Measurements from ENCODE around the gene NUMB.
"Not testable (repeated sequence)": the region's sequence is repeated elsewhere in the genome, so short reads cannot be mapped to it uniquely, and the experiment has no call there.

Gene NUMB

DNA sequence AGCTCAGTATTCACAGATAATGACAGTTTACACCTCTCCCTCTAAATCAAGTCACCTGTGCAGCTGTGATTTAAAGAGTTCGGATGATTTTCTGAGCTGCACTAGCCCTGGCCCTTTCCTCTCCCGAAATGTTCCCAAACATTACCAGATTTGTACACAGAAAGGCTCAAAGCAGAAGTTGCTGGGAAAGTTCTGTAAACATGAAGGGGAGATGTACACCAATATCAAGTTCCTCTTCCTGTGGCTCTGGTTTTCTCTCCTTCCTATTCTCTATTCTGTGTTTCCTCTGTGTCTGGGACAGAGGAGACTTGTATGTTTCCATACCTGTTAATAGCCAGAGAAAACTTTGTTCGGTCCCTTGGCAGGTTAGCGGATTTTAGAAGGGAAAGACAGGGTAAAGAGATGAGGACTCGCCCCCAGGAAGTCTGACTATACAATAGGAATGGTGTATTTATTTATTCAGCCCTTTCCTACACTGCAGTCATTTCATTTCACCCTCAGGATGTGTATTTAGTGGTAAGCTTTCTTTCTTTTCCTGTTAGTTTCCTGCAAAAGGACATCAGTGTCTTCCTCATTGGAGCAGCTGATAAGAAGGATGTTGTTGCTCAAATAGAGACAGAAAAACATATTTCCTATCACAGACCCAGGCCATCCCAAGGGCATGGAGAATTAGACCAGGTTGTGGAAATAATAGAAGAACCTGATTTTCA lies 7.6 kb upstream of the NUMB start:
- DNase-seq (ENCODE audit: low read depth), result no peak

DNA sequence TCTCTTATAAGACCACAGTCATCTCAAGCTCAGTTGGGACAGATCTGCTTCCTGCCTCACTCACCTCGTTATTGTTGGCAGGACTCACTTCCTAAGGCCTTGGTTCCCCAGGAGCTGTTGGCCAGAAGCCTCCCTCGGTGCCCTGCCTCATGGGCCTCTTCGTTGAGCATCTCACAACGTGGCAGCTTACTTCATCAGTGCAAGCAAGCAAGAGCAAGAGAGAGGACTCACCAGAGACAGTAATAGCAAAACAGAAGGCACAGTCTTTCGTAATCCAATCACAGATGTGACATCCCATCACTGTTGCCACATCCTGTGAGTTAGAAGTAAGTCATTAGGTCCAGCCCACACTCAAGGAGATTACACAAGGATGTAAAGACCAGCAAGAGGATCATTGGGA lies 5.1 kb upstream of the NUMB start:
- DNase-seq (ENCODE audit: low read depth), result peak; percentile 7

DNA sequence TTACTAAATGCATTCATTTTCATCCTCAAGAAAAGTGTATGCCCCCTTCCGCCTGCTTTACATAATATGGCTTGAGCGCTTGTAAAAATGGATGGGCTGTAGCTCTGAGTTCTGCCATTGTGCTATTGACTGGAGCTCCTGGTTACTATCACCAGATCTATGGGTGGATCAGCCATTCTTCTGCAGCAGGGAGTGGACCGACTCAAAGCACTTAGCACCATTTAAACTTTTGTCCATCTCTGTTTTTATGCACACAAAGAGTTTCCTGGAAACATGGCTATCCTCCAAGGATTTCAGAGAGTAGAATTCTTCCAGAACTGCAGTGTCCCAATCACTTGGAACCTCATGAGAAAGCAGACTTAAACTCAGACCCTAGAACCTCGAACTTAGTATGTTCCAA lies 4.5 kb upstream of the NUMB start:
- no peak for DNase-seq (ENCODE audit: low read depth)

DNA sequence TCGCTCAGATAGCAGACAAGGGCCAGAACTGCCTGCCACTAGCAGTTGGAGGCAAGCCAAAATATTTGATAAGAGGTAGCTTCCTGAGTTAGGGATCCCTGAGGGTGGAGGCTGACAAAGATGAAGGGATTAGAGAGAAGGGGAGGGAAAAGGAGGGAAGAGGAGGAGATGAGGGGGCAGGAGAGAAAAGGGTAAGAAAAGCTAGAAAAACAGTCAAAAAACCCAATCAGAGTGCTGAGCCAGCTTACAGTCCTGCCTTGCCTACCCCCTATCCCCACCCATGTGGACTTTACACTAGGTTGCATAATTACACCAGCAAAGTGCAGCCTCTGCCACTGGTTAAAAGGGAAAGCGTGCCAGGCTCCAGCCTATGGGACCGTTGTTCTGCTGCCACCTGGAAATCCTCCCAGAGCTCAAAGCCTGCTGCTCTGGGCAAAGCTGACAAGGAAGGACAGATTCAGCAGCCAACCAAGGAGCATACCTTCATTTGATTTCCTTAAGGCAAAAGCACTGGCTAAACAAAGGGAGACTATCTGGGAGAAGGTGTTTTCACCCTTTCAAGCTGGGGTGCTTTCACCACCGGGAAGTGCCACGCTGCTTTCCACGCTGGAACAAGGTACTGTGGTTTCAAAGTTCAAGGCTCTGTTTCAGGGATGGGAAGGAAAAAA lies 3.8 kb upstream of the NUMB start:
- DNase-seq (ENCODE audit: low read depth), result no peak

DNA sequence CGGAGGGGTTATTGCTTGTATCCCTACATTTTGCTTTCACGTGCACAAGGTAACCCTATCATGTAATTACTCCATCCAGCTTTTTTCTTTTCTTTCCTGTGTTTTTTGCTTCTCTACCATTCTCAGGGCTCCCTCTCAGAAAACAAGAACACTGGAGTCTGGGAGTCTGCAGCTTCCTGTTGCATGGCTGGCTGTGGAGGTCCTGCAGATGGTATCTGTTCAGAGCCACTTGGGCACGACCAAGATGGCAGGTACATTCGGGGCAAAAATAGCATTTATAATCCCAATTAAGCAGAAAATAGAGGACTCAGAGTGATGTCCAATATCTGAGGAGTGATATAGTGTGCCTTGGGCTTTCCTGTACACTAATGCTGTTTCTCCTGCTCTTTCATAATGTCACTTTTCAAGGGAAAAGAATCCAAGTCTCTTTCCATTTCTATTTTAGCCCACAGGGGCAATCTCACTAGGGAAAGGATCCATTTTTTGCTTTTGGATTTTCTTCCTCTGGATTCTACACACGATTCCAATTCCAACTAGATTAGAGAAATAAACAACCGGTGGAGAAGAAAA lies 3.2 kb upstream of the NUMB start:
- no peak for DNase-seq (ENCODE audit: low read depth)

DNA sequence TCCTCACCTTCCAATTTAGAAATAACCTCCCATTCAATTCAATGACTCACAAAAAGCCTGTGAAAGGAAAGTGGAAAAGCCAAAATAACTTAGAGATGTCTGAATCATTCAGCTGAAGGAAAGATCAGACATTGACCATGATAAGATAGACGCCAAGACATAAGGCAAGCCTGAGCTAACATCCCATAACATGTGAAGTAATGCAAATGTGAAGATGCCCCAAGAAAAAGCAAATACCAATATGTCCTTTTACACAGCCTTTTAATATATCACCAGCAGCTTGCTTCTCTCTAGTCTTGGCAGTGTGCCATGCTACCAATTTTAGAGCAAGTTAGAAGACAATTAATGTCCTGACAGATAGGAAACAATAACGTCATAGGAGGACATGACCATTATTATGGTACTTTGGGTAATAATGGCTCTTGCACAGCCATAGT lies 2.4 kb upstream of the NUMB start:
- no peak for DNase-seq (ENCODE audit: low read depth)

DNA sequence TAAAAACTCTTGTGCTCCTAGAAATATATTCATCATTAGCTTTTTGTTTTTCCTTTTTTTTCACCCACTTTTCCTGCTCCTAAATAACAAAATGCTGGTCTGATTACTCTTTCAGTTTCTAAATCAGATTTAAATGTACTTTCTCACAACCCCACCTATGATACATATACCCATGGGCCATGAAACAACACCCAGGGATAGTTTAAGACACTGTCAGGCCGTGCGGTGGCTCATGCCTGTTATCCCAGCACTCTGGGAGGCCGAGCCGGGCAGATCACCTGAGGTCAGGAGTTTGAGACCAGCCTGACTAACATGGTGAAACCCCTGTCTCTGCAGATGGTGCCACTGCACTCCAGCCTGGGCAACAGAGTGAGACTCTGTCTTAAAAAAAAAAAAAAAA lies 1.6 kb upstream of the NUMB start:
- DNase-seq (ENCODE audit: low read depth), result no peak

DNA sequence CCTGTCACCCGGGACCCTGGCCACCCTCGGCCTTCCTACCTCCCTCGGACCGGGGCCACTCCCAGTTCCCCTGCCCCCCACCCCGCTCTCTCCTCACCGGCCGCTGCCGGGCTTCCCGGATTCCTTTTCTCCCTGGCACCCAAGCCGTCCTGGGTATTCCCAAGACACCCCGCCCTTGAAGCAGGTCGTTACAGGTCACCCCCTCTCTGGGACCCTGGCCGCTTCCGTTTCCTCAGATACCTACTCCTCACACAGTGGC lies 493 bp downstream of the NUMB start:
- no peak for DNase-seq (ENCODE audit: low read depth)

DNA sequence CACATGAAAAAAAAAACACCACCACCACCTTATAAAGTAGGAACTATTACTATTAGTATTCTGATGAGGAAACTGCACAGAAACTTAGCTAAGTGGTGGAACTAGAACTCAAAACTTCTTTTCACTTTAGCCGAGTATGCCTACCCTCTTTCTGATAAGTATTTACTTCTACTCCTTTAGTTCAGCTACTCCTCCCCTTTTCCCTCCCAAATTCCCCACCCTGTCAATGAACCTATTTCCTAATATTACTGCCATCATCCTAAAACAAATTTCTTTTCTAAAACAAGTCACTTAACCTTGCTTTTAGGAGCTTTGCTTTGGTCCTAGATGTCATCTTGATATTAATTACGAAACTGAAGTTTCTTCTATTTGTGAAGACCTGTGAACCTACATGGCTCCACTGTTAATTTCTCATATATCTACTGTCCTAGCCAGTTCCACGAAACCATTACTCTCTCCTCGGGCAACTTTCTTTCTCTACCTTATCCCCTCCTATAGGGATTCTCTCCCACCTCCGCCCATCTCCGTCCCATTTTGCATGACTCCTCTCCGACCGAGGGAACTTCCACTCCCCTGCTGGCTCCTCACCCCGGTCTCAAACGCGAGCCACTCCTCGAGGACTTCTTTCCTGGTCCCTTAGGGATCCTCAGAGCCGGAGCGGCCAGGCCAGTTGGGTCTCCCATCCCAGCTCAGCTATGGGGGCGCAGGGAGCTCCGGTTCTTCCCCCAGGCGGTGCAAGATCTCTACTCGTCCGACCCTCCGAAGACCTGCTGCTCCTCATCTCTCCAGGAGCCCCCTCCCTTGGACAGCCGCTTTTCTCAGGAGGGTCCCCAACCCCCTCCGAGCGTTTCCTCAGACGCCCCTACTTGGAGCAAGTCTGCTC lies 1.1 kb downstream of the NUMB start:
- peak; percentile 11 for DNase-seq (ENCODE audit: low read depth)

DNA sequence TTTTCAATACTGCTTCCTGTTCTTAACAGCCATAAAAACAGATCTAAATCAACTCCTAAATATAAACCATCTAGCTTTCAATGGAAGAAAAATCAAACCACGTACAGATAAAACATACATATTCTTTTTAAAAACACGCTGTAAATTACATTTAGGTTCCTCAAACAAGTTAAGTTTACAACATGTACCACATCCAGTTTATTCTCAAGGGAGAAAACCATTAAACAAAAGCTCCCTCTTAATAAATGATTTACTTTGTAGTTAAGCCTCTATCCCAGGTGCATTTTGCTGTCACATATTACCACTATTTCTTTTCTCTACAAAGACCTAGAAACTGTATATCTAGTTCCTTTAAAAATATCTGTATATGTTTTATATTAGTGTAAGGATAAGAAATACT lies 3.1 kb downstream of the NUMB start:
- DNase-seq (ENCODE audit: low read depth), result no peak

DNA sequence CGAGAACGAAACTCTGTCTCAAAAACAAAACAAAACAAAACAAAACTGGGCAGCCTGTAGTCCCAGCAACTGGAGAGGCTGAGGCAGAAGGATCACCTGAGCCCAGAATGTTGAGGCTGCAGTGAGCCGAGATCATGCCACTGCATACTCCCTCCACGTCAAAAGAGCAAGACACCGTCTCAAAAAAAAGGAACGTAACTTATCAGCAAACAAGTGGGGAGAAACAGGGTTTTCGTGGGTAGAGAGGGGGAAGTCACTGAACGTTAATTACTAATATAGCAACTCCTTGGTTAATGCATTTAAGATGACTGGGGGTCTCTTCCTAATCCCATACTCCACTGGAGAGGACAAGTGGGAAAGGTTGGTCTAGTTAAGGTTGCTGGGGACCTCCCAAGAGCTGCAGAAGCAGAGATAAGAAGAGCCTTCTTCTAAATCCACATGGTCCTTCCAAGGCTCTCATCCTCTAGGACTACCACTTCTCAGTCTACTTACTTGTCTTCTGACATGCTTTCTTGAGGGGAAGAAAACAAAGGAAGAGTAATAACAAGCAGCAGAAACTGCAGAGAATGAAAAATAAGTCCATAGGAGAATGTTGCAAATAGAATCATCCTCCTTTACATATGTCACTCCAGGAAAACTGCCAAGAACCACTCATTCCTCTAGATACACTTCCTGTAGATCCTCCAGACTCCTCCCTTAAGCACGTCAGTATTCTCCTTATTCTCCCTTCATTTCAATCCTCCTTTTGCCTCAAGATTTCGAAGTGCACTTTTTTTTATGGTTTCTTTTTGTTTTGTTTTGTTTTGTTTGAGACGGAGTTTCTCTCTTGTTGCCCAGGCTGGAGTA lies 5.8 kb downstream of the NUMB start:
- no peak for DNase-seq (ENCODE audit: low read depth)

DNA sequence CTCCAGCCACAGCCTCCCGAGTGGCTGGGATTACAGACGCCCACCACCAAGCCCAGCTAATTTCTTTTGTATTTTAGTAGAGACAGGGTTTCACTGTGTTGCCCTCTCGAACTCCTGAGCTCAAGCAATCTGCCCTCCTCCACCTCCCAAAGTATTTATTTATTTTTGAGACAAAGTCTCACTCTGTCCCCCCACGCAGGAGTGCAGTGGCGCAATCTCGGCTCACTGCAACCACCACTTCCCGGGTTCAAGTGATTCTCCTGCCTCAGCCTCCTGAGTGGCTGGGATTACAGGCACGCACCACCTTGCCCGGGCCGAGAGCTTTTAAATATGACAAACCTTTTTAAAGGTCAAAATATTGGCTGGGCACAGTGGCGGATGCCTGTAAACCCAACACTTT lies 14.6 kb downstream of the NUMB start:
- no peak for DNase-seq (ENCODE audit: low read depth)

DNA sequence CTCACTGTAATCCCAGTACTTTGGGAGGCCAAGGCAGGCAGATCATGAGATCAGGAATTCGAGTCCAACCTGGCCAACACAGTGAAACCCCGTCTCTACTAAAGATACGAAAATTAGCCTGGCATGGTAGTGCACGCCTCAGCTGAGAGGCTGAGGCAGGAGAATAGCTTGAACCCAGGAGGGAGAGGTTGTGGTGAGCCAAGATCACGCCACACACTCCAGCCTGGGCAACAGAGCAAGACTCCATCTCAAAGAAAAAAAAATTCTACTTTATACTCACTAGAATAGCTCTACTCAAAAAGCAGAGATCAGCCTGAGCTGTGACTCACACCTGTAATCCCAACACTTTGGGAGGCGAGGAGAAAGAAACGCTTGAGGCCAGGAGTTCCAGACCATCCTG lies 17.1 kb downstream of the NUMB start:
- DNase-seq (ENCODE audit: low read depth), result no peak

DNA sequence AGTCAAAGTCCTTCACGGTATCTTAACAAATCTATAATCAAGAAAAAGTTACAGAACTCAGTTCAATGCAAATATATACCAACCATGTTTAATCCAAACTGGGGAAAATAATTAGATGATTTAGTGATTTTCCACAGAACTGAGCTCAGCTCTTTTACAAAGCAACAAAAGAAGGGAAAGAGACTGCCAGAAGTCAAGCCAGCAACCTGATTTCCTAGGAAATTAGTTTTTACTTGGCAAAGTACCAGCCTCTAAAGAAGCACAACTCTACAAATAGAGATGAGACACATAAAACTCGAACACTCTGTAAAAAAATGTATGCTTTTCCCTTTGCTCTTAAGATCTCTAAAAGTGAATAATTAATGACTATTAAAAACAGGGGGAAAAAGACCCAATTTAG lies 19.4 kb downstream of the NUMB start:
- DNase-seq (ENCODE audit: low read depth), result no peak

DNA sequence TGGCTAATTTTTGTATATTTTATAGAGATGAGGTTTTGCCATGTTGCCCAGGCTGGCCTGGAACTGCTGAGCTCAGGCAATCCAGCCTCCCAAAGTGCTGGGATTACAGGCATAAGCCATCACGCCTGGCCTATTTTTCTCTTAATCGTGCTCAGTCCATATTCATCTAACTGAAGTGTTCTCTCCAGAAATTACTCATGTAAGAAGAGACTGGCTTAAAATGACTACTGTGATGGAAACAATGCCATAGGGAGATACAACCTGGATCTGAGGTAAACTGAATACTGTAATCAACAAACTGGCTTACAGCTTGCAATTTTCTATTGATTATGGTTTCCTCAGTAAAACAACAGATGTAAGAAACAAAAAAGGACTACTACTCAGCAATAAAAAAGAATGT lies 21.1 kb downstream of the NUMB start:
- no peak for DNase-seq (ENCODE audit: low read depth)

DNA sequence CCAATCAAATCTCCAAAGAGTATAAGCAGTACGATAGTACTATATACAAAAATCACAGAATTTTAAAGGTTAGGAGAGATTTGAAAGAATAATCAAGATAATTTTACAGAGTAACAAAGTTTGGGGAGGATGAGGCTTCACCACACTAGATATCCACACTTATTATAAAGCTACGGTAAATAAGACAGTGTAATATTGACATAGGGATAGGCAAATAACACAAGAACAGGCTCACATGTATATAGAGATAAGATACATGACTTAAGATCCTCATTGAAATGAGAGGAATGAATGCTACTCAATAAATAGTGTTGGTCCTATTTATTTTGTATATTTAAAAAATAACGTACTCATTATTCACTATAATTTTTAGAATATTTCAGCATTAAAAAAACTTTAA lies 26.2 kb downstream of the NUMB start:
- DNase-seq (ENCODE audit: low read depth), result no peak

DNA sequence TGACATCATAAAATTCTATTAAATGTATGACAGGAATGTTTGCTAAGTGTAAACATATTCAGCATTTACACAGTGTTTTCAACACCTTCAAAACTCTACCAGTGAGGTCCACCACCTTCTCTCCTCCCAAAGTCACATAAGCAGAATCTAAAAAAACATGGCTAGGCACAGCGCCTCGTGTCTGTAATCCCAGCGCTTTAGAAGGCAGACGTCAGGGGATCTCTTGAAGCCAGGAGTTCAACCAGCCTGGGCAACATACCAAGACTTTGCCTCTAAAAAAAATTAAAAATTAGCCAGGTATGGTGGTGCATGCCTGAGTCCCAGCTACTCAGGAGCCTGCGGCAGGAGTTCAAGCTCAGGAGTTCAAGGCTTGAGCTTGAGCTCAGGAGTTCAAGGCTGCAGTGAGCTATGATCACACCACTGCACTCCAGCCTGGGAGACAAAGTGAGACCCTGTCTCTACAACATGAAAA lies 30.0 kb downstream of the NUMB start:
- DNase-seq (ENCODE audit: low read depth), result no peak

DNA sequence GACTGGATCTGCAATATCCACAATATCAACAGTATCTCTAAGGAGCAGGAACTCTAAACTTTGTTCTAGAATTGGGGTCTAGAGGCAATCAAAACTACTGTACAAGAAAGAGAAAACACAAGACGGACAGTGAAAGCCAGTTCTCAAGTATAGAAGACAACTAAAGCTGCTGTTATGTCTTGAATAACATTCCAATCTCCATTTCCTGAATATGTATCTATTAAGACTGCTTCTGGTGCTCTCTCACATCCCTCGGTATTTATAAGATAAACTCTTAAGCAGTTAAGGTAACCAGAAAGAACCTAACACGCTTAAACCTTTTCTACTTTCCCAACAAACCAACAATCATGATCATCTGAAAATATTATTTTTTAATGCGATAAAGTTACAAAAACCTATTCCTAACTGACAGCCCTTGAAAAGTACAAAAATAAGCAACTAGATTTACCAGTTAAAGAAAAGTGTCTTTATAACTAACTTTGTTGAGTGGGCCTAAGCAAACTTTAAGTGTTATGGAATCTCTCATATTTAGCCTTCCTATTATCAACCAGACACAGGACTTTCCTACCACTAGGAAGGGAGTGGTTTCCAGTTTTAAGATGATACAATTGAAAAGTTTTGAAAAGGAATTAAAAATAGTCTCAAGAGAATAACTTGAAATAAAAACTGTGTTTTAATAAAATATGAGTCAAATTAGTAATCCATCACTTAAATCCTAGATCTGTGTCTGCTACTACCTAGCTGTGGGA lies 30.7 kb downstream of the NUMB start:
- no peak for DNase-seq (ENCODE audit: low read depth)

DNA sequence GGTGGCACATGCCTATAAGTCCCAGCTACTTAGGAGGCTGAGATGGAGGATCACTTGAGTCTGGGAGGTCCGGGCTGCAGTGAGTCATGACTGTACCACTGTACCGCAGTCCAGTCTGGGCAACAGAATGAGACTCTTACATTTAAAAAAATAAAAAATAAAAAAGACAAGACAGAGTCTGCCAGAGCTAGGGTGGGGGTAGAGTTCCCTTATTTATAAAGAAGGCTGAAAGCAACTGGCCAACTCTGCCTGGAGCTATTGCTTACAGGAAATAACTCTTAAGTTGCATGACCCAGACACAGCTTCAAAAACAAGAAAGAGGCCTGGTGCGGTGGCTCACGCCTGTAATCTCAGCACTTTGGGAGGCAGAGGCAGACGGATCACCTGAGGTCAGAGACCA lies 31.5 kb downstream of the NUMB start:
- no peak for DNase-seq (ENCODE audit: low read depth)

DNA sequence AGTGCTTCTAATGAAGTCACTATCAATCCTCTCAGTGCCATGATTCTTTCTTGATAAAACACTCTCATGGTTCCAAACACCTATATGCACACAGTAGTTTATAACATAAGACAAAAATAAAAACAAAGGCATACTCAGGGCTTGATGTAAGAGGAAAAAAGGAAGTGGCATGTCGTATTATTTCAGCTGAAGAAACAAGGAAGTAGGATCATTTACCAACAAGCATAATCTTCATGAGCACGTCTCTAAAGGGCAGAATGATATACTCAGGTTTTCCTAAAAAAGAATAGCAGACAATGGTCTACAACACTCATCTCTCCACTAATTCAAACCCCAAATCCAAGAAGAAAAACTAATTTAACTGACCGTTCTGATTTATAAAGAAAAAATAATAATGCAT lies 33.9 kb downstream of the NUMB start:
- no peak for DNase-seq (ENCODE audit: low read depth)

DNA sequence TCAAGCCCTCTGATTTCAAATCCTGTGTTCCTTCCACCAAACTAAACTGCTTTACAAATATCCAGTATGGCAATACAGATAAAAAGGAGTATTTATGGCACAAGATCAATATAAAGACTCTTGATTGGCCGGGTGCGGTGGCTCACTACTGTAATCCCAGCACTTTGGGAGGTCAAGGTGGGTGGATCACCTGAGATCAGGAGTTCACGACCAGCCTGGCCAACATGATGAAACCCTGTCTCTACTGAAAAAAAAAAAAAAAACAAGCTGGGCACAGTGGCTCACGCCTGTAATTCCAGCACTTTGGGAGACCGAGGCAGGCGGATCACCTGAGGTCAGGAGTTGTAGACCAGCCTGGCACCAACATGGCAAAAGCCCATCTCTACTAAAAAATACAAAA lies 35.3 kb downstream of the NUMB start:
- DNase-seq (ENCODE audit: low read depth), result not testable (repeated sequence)

All from activated T-helper 9 cell treated with anti-CD3 and anti-CD28 coated beads, Interleukin-2, amount 50 U/mL, for 16 hours (primary cell).